Peyer's patch (tissue), 4 donors: ENCODE measurements around the gene MFSD2B.

Experiments
- POLR2A ChIP-seq, 2 donors: fragments of 450-650 bp; IDR thresholded peaks; one replicate each; pipeline ENCODE4 v1.5.1; 2017; ENCODE audit warnings: antibody characterized with exemption in 2 of 2, mild to moderate bottlenecking in 2 of 2, moderate library complexity in 2 of 2
- TF ChIP-seq, protein P1 (sequence below), 6 experiments: fragments of 450-650 bp in 4 of 6; fragments of 200-600 bp in 2 of 6; sonication (generic) in 1 of 6; IDR thresholded peaks; one replicate each; pipeline ENCODE4 v1.5.1; 2017 to 2019; ENCODE audit warnings: antibody characterized with exemption in 6 of 6, mild to moderate bottlenecking in 3 of 6, moderate library complexity in 1 of 6

DNA sequence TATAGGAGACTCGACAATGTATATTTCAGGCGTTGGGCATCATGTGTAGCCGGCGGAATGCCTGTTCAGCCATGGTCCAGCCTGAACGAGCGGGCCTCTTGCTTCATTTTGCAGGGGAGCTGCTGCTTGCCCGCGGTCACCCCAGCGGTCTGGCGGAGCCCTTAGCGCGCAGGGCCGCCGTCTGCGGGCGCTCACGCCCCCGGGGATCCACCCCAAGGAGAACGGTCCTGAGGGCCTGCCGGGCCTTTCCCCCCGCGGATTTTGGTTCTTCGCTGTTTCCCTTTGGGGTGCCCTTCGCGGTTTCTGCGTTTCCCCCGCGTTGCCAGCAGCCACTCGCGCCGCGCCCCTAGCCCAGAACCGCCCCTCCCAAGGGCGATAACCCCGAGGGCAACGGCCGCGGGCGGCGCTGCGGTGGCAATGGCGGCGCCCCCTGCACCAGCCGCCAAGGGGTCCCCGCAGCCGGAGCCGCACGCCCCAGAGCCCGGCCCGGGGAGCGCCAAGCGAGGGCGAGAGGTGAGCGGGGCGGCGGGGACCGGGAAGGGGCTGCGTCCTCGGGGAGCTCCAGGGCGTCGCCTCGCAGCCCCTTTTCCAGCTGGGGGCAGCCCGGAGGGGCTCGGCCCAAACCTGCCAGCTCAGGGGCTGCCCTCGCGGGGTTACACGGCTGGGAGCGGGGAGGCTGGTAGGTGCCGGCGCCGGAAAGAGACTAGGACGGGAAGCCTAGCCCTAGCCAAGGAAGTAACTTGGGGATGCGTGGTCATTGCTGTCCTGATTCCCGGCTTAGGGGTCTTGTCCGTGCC, at the start of gene MFSD2B:
- TF ChIP-seq, protein P1, sequence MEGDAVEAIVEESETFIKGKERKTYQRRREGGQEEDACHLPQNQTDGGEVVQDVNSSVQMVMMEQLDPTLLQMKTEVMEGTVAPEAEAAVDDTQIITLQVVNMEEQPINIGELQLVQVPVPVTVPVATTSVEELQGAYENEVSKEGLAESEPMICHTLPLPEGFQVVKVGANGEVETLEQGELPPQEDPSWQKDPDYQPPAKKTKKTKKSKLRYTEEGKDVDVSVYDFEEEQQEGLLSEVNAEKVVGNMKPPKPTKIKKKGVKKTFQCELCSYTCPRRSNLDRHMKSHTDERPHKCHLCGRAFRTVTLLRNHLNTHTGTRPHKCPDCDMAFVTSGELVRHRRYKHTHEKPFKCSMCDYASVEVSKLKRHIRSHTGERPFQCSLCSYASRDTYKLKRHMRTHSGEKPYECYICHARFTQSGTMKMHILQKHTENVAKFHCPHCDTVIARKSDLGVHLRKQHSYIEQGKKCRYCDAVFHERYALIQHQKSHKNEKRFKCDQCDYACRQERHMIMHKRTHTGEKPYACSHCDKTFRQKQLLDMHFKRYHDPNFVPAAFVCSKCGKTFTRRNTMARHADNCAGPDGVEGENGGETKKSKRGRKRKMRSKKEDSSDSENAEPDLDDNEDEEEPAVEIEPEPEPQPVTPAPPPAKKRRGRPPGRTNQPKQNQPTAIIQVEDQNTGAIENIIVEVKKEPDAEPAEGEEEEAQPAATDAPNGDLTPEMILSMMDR (IDR thresholded peaks at IDR 0.05) = no peak
- TF ChIP-seq POLR2A (IDR thresholded peaks at IDR 0.05) = no peak
